Articular chondrocyte of knee joint (primary cell): ENCODE data around the gene NUP188. TPM values are rescaled to one million over a fixed set of nuclear protein-coding genes. Genes with fewer than 3 reads are reported as not detected.

Source experiments
- total RNA-seq: library from RNA; depleted of rRNA; stranded (reverse); fragments of >200 nt; gene quantifications from 2 replicates; pipeline ENCODE4 v1.2.3, GENCODE V29; 2012

NUP188 gene
- total RNA-seq: 40.2 and 42.9 TPM in 2 replicates

GRCh38 chr9:128947527-128948301 lies at the start of gene NUP188, which contains the start of gene DOLK:
Gene NUP188, plus strand, starts transcription at chr9:128947699. Its CDS starts 21 bp downstream, at chr9:128947720.
Gene DOLK, minus strand, starts transcription at chr9:128947603. Its CDS starts 300 bp downstream, at chr9:128947303.

GRCh38 chr9:128920381-128921058 lies 27.0 kb upstream of the NUP188 start, which contains the start of gene PHYHD1:
Gene PHYHD1, plus strand, starts transcription at chr9:128920982. Its CDS starts 1,342 bp downstream, at chr9:128922324.

GRCh38 chr9:129028192-129028966 lies 80.9 kb downstream of the NUP188 start, which contains the start of gene SH3GLB2:
Gene SH3GLB2, minus strand, starts transcription at chr9:129028331. Its CDS starts 177 bp downstream, at chr9:129028154.

DNA sequence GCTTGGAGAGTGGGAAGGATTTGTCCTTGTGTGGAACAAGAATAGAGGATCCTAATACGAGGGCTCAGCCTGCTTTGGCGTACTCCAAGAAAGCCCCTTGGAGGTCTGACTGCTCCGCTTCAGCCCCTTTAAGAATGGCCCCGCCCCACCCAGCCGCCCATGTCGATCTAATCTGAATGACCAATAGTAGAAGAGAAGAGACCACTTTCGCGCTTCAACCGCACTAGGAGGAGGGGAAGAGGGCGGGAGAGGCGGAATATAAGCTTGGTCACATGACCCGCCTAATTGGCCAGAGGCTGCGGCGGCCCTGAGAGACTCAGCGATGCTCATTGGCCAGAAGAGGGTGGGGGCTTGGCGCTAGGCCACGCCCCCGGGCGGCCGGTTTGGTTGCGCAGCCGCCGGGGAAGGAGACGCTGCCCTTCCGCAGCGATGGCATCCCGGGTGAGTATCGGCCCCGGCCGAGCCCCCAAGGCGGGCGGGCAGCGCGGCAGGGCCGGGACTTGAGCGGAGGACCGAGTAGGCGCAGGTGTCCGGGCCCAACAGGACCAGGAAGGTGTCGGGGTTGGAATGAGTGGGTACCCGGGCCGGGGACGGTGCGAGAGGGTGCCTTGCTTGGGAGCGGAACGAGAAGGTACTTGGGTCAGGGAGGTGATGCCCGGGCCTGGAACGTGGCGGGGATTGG lies 88.9 kb downstream of the NUP188 start, which contains the start of gene MIGA2:
Gene MIGA2, plus strand, starts transcription at position 386 of the 682 bp plus-strand sequence. CDS start 3,969 bp downstream, outside the sequence.

Other genes starting within 250 kb of the NUP188 start
- gene PKN3, start 245.2 kb upstream of the NUP188 start, total RNA-seq: 10.1 and 11.5 TPM in 2 replicates
- gene ZDHHC12, start 223.6 kb upstream of the NUP188 start, total RNA-seq: 17.6 and 18.1 TPM in 2 replicates
- gene ZER1, start 175.8 kb upstream of the NUP188 start, total RNA-seq: 21.2 and 28.9 TPM in 2 replicates
- 17.5 and 21.5 TPM in 2 replicates for gene TBC1D13, start 160.4 kb upstream of the NUP188 start, total RNA-seq
- gene ENDOG, start 129.2 kb upstream of the NUP188 start, total RNA-seq: 14.1 and 15.7 TPM in 2 replicates
- 11.1 and 12.1 TPM in 2 replicates for gene SPOUT1, start 117.9 kb upstream of the NUP188 start, total RNA-seq
- gene KYAT1, start 65.7 kb upstream of the NUP188 start, total RNA-seq: 2.9 TPM in 2 replicates
- gene LRRC8A, start 65.6 kb upstream of the NUP188 start, total RNA-seq: 26.7 and 29.1 TPM in 2 replicates
- 9.1 and 10.3 TPM in 2 replicates for gene PHYHD1, start 26.7 kb upstream of the NUP188 start, total RNA-seq
- 21.1 and 25.6 TPM in 2 replicates for gene DOLK, start 96 bp upstream of the NUP188 start, total RNA-seq
- gene SH3GLB2, start 80.6 kb downstream of the NUP188 start, total RNA-seq: 27.7 and 30.8 TPM in 2 replicates
- gene MIGA2, start 88.9 kb downstream of the NUP188 start, total RNA-seq: 15.1 and 16.2 TPM in 2 replicates
- 8.4 and 8.6 TPM in 2 replicates for gene DOLPP1, start 133.4 kb downstream of the NUP188 start, total RNA-seq
- 54.6 and 60.5 TPM in 2 replicates for gene CRAT, start 163.1 kb downstream of the NUP188 start, total RNA-seq
- 81.1 and 92.1 TPM in 2 replicates for gene PTPA, start 163.7 kb downstream of the NUP188 start, total RNA-seq
- gene IER5L, start 230.6 kb downstream of the NUP188 start, total RNA-seq: 52.7 and 55.3 TPM in 2 replicates